CD4-positive, CD25-positive, alpha-beta regulatory T cell (primary cell): Measurements from ENCODE around the gene CARD10. TPM values are rescaled to one million over a fixed set of nuclear protein-coding genes. Genes with fewer than 3 reads are reported as not detected.
"Not testable (repeated sequence)": the region's sequence is repeated elsewhere in the genome, so short reads cannot be mapped to it uniquely, and the experiment has no call there.

Source experiments
- ATAC-seq, 2 donors: fragments of 150-1000 bp; cut with Tn5 transposase; one replicate each; pipeline ENCODE4 v1.10.0; 2021; ENCODE audit warnings: low read depth in 2 of 2, moderate number of reproducible peaks in 2 of 2, moderate library complexity in 1 of 2
- DNase-seq, 3 donors: peaks; one replicate each; pipeline versions ENCODE4 v3.0.0 to v3.0.0-alpha.2; 2012 to 2022; ENCODE audit warnings: mixed read lengths in 1 of 3
- H3K27ac ChIP-seq: one replicate; pipeline ENCODE4 v1.7.0; 2013; ENCODE audit warnings: mild to moderate bottlenecking, low read length; ENCODE audit not compliant: insufficient read depth, poor library complexity, severe bottlenecking
- H3K27me3 ChIP-seq: one replicate; pipeline ENCODE4 v1.7.0; 2013; ENCODE audit warnings: low read length; ENCODE audit not compliant: control insufficient read depth, insufficient read depth
- H3K36me3 ChIP-seq: one replicate; pipeline ENCODE4 v1.7.0; 2013; ENCODE audit warnings: mild to moderate bottlenecking, low read length, moderate library complexity; ENCODE audit not compliant: control insufficient read depth, insufficient read depth
- H3K4me1 ChIP-seq: 2 replicates; pipeline ENCODE4 v1.7.0; 2013; ENCODE audit warnings: mild to moderate bottlenecking, low read length; ENCODE audit not compliant: insufficient read depth, control insufficient read depth, poor library complexity, severe bottlenecking
- H3K4me3 ChIP-seq: one replicate; pipeline ENCODE4 v1.7.0; 2013; ENCODE audit warnings: low read depth, mild to moderate bottlenecking, low read length, moderate library complexity
- H3K9me3 ChIP-seq, 2 experiments: 1 replicate in 1 of 2; 2 replicates in 1 of 2; pipeline ENCODE4 v1.7.0; 2013; ENCODE audit warnings: low read length in 2 of 2, mild to moderate bottlenecking in 1 of 2, moderate library complexity in 1 of 2; ENCODE audit not compliant: control insufficient read depth in 2 of 2
- H3K27ac Mint-ChIP-seq, 3 donors: one replicate each; pipeline ENCODE4 v1.8.0; 2020 to 2022; ENCODE audit warnings: mild to moderate bottlenecking in 3 of 3, mixed read lengths in 3 of 3, moderate library complexity in 2 of 3
- H3K27me3 Mint-ChIP-seq: one replicate; pipeline ENCODE4 v1.8.0; 2022; ENCODE audit warnings: mild to moderate bottlenecking, mixed read lengths
- H3K36me3 Mint-ChIP-seq: one replicate; pipeline ENCODE4 v1.8.0; 2020; ENCODE audit warnings: mixed read lengths
- H3K4me1 Mint-ChIP-seq, 4 donors: one replicate each; pipeline ENCODE4 v1.8.0; 2020 to 2022; ENCODE audit warnings: mixed read lengths in 4 of 4, mild to moderate bottlenecking in 1 of 4
- H3K4me3 Mint-ChIP-seq, 4 donors: one replicate each; pipeline ENCODE4 v1.8.0; 2020 to 2022; ENCODE audit warnings: mild to moderate bottlenecking in 4 of 4, mixed read lengths in 4 of 4, moderate library complexity in 3 of 4
- H3K9me3 Mint-ChIP-seq, 7 donors: one replicate each; pipeline ENCODE4 v1.8.0; 2020 to 2022; ENCODE audit warnings: mixed read lengths in 7 of 7, mild to moderate bottlenecking in 3 of 7, moderate library complexity in 2 of 7
- polyA plus RNA-seq, 4 donors: library from polyadenylated mRNA; unstranded; fragments of 300-500 nt; fragmentation: Illumina TruSeq; gene quantifications; one replicate each; pipeline ENCODE4 v1.2.3, GENCODE V29; 2021
- total RNA-seq: library from RNA; stranded (reverse); gene quantifications from one replicate; pipeline ENCODE4 v1.2.3, GENCODE V29; 2022

Gene CARD10
- total and polyA plus RNA-seq, 5 donors from 2014 or later, result not detected

DNA sequence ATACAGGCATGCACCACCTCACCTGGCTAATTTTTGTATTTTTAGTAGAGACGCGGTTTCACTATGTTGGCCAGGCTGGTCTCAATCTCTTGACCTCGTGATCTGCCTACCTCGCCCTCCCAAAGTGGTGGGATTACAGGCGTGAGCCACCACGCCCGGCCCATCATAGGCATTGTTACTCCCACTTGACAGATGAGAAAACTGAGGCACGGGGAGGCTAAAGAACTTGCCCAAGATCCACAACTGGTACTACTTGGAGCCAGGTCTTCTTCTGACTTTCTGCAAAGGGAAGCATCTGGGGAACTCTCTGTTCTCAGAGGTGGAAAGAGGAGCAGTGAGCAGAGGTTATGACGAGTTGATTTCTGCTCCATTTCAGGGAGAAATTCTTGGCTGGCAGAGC, 31.7 kb upstream of the CARD10 start:
- not testable (repeated sequence) for ATAC-seq, H3K9me3 ChIP-seq, DNase-seq, H3K27ac Mint-ChIP-seq, H3K4me3 ChIP-seq, H3K4me1 ChIP-seq, H3K27me3 ChIP-seq, H3K27ac ChIP-seq, H3K36me3 ChIP-seq, H3K9me3 Mint-ChIP-seq, H3K36me3 Mint-ChIP-seq, H3K4me3 Mint-ChIP-seq, H3K4me1 Mint-ChIP-seq
- peaks cover 37% of the 10 kb centered on the region for H3K27me3 Mint-ChIP-seq

DNA sequence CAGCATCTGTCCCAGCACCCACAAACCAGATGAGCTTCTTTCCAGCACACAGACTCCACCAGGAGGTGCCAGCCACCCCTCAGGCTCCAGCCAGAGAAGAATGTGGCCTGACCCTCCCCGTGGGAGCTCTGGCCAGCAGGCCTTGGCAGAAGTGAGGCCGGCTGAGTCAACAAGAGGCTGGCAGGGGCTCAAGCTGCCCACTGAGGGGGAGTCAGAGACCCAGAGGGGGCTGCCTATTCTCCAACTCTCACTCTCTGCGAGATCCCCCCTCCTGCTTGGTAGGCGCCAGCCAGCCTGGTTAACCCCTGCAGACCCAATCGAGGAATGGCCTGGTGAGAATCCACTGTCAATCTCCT, 30.5 kb upstream of the CARD10 start:
- no peak overlapping the region for H3K4me3 ChIP-seq
- H3K27ac Mint-ChIP-seq, result no peak overlapping the region
- peaks cover 0 to 8% (median 5%) of the 10 kb centered on the region in 4 donors for H3K4me1 Mint-ChIP-seq
- H3K36me3 ChIP-seq, result no peaks in the 10 kb centered on the region
- no peaks in the 10 kb centered on the region for H3K9me3 Mint-ChIP-seq
- H3K4me3 Mint-ChIP-seq, result no peak overlapping the region
- no peaks in the 10 kb centered on the region for H3K9me3 ChIP-seq
- no peak for ATAC-seq
- peaks cover 10% of the 10 kb centered on the region for H3K4me1 ChIP-seq
- no peaks in the 10 kb centered on the region for H3K27me3 ChIP-seq
- peaks cover 40% of the 10 kb centered on the region for H3K27me3 Mint-ChIP-seq
- DNase-seq, result no peak
- no peaks in the 10 kb centered on the region for H3K36me3 Mint-ChIP-seq
- no peak overlapping the region for H3K27ac ChIP-seq

DNA sequence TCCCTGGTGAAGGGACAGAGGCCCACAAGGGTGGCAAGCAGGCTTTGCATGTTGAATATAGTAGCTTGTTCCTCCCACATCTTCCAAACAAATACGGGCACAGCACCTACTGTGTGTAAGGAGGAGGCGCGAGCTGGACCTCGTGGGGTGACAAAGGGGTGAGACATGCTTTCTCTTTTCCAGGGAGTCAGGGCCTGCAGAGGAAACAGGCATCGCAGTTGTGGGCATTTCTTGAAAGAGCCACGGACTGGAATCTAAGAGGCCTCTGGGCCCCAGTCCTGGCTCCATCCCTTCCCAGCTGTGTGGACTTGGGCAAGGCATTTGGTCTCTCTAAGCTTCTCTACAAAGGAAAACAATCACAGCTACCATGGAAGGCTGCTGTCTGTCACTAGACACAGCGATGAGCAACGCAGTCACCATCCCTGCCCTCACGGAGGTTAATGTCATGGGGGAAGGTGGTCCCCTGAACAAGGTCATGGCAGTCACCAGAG, 28.1 kb upstream of the CARD10 start:
- Histone ChIP-seq H3K4me3 (no peak overlapping the region), H3K4me1 (peaks cover 10% of the 10 kb centered on the region), H3K9me3 (no peaks in the 10 kb centered on the region), H3K36me3 (no peaks in the 10 kb centered on the region), H3K27me3 (no peaks in the 10 kb centered on the region), H3K27ac (no peak overlapping the region)
- ATAC-seq, result no peak
- Mint-ChIP-seq H3K4me1 (peaks cover 0 to 8% (median 5%) of the 10 kb centered on the region in 4 donors), H3K27me3 (peaks cover 30% of the 10 kb centered on the region), H3K27ac (no peak overlapping the region), H3K4me3 (no peak overlapping the region), H3K36me3 (no peaks in the 10 kb centered on the region), H3K9me3 (no peaks in the 10 kb centered on the region)
- no peak for DNase-seq

GRCh38 chr22:37546437-37547250, 27.4 kb upstream of the CARD10 start:
- peak overlapping the region in 1 of 4 donors; percentile 15 for H3K4me3 Mint-ChIP-seq
- Histone ChIP-seq H3K4me3 (no peak overlapping the region), H3K36me3 (no peaks in the 10 kb centered on the region), H3K27me3 (no peaks in the 10 kb centered on the region), H3K9me3 (no peaks in the 10 kb centered on the region), H3K4me1 (peaks cover 15% of the 10 kb centered on the region), H3K27ac (no peak overlapping the region)
- no peak overlapping the region for H3K27ac Mint-ChIP-seq
- DNase-seq (no peak), ATAC-seq (no peak)
- H3K36me3 Mint-ChIP-seq, result no peaks in the 10 kb centered on the region
- H3K4me1 Mint-ChIP-seq, result peaks cover 0 to 14% (median 9%) of the 10 kb centered on the region in 4 donors
- peaks cover 29% of the 10 kb centered on the region for H3K27me3 Mint-ChIP-seq
- H3K9me3 Mint-ChIP-seq, result no peaks in the 10 kb centered on the region

GRCh38 chr22:37545703-37546436, 26.7 kb upstream of the CARD10 start:
- Mint-ChIP-seq H3K4me3 (peak overlapping the region in 1 of 4 donors; percentile 15), H3K9me3 (no peaks in the 10 kb centered on the region), H3K4me1 (peaks cover 0 to 22% (median 12%) of the 10 kb centered on the region in 4 donors), H3K27me3 (peaks cover 28% of the 10 kb centered on the region), H3K36me3 (no peaks in the 10 kb centered on the region), H3K27ac (no peak overlapping the region)
- Histone ChIP-seq H3K9me3 (no peaks in the 10 kb centered on the region), H3K4me3 (no peak overlapping the region), H3K27me3 (no peaks in the 10 kb centered on the region), H3K36me3 (no peaks in the 10 kb centered on the region), H3K27ac (no peak overlapping the region), H3K4me1 (peaks cover 18% of the 10 kb centered on the region)
- ATAC-seq (no peak), DNase-seq (no peak)

DNA sequence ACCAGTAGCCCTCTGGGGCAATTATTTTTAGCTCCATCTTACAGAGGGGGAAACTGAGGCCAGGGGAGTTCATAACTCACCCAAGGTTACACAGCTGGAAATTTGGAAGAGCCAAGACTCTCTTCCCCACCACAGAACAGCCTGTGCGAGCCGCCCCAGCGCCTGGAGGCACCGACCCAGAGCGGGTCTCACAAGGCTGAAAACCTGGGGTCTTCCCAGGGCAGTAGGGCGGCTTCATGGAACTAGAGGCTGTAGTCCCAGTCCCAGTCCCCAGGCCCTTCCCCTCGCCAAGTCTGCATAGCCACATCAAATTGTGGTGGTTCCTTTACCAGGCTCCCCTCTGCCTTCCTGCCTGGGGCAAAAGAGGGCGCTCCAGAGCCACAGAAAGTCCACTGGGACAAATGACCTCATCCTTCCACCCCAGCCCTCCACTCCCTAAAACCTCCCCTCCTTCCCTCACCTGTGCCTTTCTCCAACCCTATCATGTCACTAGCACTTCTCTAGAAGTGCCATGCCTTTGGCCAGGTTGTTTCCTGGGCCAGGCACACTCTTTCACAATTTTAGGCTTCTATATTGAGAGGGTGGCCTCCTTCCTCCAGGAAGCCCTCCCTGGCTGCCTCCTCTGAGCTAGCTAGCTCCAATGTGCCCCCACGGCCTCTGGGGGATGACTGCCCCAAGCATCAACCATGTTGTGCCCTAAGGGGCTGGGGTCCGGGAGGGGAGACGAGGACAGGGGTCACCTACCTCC, 25.9 kb upstream of the CARD10 start:
- no peak for ATAC-seq
- DNase-seq, result peak in 1 of 3 donors; percentile 34
- Histone ChIP-seq H3K27me3 (no peaks in the 10 kb centered on the region), H3K9me3 (no peaks in the 10 kb centered on the region), H3K4me3 (no peak overlapping the region), H3K27ac (no peak overlapping the region), H3K36me3 (no peaks in the 10 kb centered on the region), H3K4me1 (peaks cover 18% of the 10 kb centered on the region)
- Mint-ChIP-seq H3K4me3 (peak overlapping the region in 1 of 4 donors; percentile 38), H3K4me1 (peaks cover 0 to 29% (median 17%) of the 10 kb centered on the region in 4 donors), H3K9me3 (no peaks in the 10 kb centered on the region), H3K27ac (no peak overlapping the region), H3K36me3 (no peaks in the 10 kb centered on the region), H3K27me3 (peaks cover 32% of the 10 kb centered on the region)

DNA sequence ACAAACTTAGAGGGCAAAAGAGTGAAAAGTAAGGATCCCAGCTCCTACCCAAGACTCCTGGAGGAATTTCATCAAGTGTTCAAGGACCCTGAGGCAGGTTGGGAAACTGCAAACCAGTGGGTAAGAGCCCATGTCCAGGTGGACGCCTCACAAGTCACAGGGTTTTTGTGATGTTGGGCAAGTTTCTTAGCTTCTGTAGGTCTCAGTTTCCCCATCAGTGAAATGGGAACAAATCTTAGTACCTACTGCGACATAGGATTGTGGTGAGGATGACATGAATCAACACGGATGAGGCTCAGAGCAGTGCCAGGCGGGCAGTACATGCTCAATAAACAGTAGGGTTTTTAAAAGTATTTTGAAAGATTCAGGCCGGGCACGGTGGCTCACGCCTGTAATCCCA, 23.7 kb upstream of the CARD10 start:
- DNase-seq (no peak), ATAC-seq (no peak)
- Mint-ChIP-seq H3K9me3 (no peaks in the 10 kb centered on the region), H3K27ac (no peak overlapping the region), H3K36me3 (no peaks in the 10 kb centered on the region), H3K4me1 (peaks cover 0 to 39% (median 27%) of the 10 kb centered on the region in 4 donors), H3K4me3 (no peak overlapping the region), H3K27me3 (peaks cover 37% of the 10 kb centered on the region)
- Histone ChIP-seq H3K4me1 (peaks cover 30% of the 10 kb centered on the region), H3K27me3 (no peaks in the 10 kb centered on the region), H3K9me3 (no peaks in the 10 kb centered on the region), H3K36me3 (no peaks in the 10 kb centered on the region), H3K27ac (no peak overlapping the region), H3K4me3 (no peak overlapping the region)
